ENCODE measurements around the gene CTNNBIP1.
A peak's percentile ranks its signal among the peaks of the same experiment; 100 is the strongest.

CTNNBIP1 gene

DNA sequence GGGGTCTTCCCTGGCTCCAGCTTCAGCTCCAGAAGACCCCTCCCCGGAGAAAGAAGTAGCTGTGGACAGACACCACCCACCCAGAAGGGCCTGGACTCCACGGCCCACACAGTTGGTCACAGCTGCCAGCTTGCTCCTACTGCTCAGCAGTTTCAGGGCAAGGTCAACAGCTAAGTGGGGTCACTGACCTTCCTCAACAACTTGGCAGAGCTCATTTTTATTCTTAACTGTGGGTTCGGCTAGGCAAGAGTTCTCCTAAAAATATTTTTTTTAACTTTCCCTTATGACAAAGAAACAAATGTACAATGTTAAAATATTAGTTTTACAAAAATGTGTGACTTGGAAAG, 41.9 kb downstream of the CTNNBIP1 start:
- DNase-seq (ENCODE audit: low read depth), result no peak
- TF ChIP-seq, protein P1, sequence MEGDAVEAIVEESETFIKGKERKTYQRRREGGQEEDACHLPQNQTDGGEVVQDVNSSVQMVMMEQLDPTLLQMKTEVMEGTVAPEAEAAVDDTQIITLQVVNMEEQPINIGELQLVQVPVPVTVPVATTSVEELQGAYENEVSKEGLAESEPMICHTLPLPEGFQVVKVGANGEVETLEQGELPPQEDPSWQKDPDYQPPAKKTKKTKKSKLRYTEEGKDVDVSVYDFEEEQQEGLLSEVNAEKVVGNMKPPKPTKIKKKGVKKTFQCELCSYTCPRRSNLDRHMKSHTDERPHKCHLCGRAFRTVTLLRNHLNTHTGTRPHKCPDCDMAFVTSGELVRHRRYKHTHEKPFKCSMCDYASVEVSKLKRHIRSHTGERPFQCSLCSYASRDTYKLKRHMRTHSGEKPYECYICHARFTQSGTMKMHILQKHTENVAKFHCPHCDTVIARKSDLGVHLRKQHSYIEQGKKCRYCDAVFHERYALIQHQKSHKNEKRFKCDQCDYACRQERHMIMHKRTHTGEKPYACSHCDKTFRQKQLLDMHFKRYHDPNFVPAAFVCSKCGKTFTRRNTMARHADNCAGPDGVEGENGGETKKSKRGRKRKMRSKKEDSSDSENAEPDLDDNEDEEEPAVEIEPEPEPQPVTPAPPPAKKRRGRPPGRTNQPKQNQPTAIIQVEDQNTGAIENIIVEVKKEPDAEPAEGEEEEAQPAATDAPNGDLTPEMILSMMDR (IDR thresholded peaks at IDR 0.05; ENCODE audit: low read length, missing control alignments), result no peak
- H3K4me3 ChIP-seq (replicated peaks; ENCODE audit: low read depth, low read length), result no peak overlapping the region

DNA sequence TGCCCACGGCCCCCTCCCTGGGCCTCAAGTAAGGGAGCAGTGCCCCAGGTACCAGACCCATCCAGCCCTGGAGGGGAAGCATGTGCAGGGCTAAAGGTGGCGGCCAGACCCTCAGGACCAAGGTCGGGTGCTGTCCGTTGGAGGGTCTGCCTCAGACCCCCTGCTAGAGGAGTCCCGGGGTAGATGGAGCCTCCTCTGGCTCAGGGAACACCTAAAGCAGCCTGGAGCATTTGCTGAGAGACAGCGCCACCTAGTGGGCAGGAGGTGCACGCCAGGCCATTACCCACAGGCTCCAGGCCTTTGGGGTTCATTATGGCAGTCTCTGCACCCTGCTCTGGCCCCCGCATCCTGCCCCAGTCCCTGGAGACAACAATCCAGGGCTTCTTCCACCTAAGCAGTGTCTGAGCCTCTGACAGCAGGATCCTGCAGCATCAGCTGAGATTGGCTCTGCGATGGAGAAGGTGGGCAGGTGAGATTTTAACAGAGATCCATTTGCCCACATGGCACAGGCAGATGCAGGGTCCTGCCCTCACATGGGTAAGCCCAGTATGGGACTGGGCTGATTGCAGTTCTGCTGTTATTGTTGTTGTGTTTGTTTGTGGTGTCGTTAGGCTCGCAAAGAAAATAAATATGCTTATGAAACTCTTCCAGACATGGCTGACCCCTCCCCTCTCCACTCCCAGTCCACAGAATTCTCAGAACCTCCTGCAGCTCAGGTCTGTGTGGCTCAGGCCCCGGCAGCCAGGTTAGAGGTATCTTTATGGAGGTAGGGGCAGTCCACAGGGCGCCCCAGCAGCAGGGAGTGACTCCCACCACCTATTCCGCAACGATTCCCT, 42.4 kb downstream of the CTNNBIP1 start:
- DNase-seq (ENCODE audit: low read depth), result peak; percentile 74
- H3K4me3 ChIP-seq (replicated peaks; ENCODE audit: low read depth, low read length), result no peak overlapping the region
- TF ChIP-seq, protein P1 (IDR thresholded peaks at IDR 0.05; ENCODE audit: low read length, missing control alignments), result peak; percentile 94

DNA sequence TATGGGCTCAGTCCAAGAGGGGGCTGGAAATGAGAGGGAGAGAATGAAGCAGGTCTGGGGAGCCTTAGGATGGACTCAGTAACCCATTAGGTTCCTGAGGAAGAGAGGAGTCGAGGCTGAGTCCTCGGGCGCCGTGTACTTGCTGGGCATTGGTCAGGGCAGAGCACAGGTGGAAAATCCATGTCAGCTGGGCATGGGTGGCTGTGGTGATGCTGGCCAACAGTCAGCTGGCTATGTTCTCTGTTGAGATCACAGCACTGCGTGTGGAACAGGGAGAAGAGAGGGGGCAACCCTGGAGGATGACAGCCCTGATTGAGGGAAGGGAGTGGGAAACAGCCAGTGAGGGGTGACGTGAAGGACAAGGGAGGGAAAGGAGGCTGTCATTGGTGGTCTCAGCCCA, 43.2 kb downstream of the CTNNBIP1 start:
- H3K4me3 ChIP-seq (replicated peaks; ENCODE audit: low read depth, low read length), result no peak overlapping the region
- TF ChIP-seq, protein P1 (IDR thresholded peaks at IDR 0.05; ENCODE audit: low read length, missing control alignments), result no peak
- DNase-seq (ENCODE audit: low read depth), result no peak

DNA sequence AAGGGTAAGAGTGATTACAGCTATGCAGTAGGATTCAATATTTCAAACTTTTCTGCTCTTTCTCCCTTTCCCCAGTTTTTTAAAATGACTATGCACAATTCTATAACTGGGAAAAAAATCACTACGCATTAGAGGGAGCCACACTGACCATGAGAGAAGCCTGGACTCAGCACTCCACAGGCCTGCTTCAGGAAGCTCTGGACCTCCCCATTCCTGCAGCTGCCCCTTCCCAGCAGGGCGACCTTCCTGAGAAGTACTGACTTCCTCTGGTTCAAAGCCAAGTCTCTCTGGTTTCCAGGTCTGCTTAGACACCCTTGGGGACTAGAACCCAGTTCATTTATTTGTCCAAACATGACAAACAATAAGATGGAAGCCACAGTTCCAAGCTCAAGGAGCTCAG, 44.3 kb downstream of the CTNNBIP1 start:
- DNase-seq (ENCODE audit: low read depth), result no peak
- H3K4me3 ChIP-seq (replicated peaks; ENCODE audit: low read depth, low read length), result no peak overlapping the region
- TF ChIP-seq, protein P1 (IDR thresholded peaks at IDR 0.05; ENCODE audit: low read length, missing control alignments), result no peak

DNA sequence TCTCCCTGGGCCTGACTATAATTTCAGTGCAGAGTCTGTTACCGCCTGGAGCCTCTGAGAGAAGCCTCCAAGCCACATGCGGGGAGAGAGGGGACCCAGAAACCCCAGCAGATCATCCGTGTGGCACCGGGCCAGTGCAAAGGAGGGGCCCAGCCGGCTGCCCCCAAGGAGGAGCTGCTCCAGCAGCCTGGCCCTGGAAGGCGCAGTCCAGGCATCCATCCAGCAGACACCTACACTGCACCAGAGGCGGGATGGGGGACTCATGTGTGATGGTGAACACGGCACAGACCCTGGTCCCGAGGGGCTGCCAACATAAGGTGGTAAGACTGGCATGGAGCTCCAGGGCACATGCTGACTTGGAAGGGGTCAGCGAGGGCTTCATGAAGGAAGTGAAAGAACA, 46.7 kb downstream of the CTNNBIP1 start:
- no peak for DNase-seq (ENCODE audit: low read depth)
- TF ChIP-seq, protein P1 (IDR thresholded peaks at IDR 0.05; ENCODE audit: low read length, missing control alignments), result no peak
- no peak overlapping the region for H3K4me3 ChIP-seq (replicated peaks; ENCODE audit: low read depth, low read length)

DNA sequence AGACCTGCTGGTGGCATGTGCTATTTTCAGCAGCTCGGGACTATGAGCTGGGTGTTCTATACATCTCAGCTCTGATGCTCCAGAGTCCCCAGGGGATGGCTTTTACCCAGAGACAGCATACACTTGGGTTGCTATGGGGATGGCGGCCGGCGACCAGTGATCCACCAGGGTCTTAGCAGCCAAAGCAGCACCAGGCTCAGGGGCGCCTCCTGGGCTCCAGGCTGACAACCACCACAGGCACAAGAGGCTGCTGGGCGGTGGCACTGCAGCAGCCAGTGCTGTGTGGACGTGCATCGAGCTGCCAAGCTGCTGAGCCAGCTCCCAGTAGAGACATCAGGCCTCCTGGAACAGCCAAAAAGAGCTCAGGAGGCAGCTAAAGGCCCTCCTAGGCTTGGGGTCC, 48.7 kb downstream of the CTNNBIP1 start:
- TF ChIP-seq, protein P1 (IDR thresholded peaks at IDR 0.05; ENCODE audit: low read length, missing control alignments), result no peak
- no peak for DNase-seq (ENCODE audit: low read depth)
- no peak overlapping the region for H3K4me3 ChIP-seq (replicated peaks; ENCODE audit: low read depth, low read length)

DNA sequence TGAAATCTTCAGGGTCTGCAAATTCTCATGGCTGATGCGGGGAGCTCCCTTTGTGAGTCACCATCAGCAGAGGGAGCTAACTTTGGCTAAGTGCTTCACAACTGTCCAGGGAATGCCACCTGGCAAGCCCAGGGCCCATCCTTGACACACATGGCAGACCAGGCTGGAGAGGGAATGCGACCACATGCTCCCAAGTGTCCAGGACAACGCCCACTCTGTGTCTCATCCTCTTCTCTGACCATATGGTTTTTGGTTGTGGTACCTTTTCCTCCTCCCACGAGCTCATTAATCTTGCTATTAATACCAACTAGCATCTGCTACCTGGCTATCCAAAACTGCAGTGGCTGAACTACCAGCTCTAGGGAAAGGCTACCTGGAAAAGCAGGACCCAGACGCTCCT, 49.2 kb downstream of the CTNNBIP1 start:
- DNase-seq (ENCODE audit: low read depth), result no peak
- no peak overlapping the region for H3K4me3 ChIP-seq (replicated peaks; ENCODE audit: low read depth, low read length)
- TF ChIP-seq, protein P1 (IDR thresholded peaks at IDR 0.05; ENCODE audit: low read length, missing control alignments), result no peak
